ENCODE results near the gene AQP1.
A peak's percentile ranks its signal among the peaks of the same experiment; 100 is the strongest.

DNA sequence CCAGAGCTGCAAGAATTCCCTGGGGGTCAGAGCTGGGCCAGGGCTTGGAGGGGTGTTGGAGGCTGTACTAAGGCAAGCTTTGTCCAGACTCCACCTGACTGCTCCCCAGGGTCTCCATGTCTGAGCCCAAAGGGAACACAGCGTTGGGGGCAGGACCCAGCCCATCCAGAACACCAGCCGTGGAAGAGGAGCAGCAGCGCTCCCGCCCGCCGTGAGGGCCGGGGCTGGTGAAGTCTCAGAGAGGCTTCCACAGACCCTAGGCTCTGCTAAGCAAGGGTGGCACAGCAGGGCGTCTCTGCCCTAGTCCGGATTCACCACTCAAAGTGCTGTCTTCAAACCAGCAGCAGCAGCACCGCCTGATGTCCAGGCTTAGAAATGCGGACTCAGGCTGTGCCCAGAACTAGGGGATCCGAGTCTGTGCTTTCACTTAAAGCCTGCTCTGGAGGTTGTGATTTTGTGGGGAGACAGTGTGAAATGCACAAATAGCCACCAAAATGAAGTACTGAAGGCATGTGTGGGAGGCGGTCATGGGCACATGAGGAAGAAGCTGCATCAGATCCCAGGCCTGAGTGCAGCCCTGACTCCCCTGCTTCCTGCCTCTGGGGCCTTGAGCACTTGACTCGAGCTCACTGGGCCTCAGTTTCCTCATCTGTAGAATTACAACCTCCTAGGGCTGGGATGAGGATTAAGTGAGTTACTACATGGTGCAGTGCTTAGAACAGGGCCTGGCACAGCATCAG is 16.6 kb upstream of the AQP1 start:
- TF ChIP-seq, protein P1, sequence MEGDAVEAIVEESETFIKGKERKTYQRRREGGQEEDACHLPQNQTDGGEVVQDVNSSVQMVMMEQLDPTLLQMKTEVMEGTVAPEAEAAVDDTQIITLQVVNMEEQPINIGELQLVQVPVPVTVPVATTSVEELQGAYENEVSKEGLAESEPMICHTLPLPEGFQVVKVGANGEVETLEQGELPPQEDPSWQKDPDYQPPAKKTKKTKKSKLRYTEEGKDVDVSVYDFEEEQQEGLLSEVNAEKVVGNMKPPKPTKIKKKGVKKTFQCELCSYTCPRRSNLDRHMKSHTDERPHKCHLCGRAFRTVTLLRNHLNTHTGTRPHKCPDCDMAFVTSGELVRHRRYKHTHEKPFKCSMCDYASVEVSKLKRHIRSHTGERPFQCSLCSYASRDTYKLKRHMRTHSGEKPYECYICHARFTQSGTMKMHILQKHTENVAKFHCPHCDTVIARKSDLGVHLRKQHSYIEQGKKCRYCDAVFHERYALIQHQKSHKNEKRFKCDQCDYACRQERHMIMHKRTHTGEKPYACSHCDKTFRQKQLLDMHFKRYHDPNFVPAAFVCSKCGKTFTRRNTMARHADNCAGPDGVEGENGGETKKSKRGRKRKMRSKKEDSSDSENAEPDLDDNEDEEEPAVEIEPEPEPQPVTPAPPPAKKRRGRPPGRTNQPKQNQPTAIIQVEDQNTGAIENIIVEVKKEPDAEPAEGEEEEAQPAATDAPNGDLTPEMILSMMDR (conservative IDR thresholded peaks at IDR 0.05; ENCODE audit: low read depth, low read length): peak; percentile 17; the same call in 1 of the 2 replicates
- TF ChIP-seq EZH2phosphoT487 (IDR thresholded peaks at IDR 0.05; ENCODE audit: borderline replicate concordance, low read length): no peak
- TF ChIP-seq EZH2 (IDR thresholded peaks at IDR 0.05; ENCODE audit: low read length, unreplicated experiment): no peak

All from PC-3 (cell line).